Esophagus muscularis mucosa (tissue), 4 donors: ENCODE measurements around the gene LIMK1.

Experiments
- EP300 ChIP-seq: sonication (generic); formaldehyde crosslinking; IDR thresholded peaks from one replicate; pipeline ENCODE4 v1.6.1; 2017; ENCODE audit warnings: antibody characterized with exemption
- POLR2A ChIP-seq: fragments of 450-650 bp; IDR thresholded peaks from one replicate; pipeline ENCODE4 v1.6.1; 2017; ENCODE audit warnings: antibody characterized with exemption, moderate library complexity, mild to moderate bottlenecking, low read depth
- POLR2AphosphoS5 ChIP-seq, 2 donors: sonication (generic); formaldehyde crosslinking; IDR thresholded peaks; one replicate each; pipeline ENCODE4 v1.6.1; 2017; ENCODE audit warnings: antibody characterized with exemption in 2 of 2
- TF ChIP-seq, protein P1 (sequence below), 3 experiments: fragments of 200-600 bp in 2 of 3; fragments of 450-650 bp in 1 of 3; sonication (generic) in 2 of 3; IDR thresholded peaks; one replicate each; pipeline ENCODE4 v1.5.1; 2017 to 2019; ENCODE audit warnings: antibody characterized with exemption in 3 of 3, mild to moderate bottlenecking in 2 of 3, moderate library complexity in 1 of 3

DNA sequence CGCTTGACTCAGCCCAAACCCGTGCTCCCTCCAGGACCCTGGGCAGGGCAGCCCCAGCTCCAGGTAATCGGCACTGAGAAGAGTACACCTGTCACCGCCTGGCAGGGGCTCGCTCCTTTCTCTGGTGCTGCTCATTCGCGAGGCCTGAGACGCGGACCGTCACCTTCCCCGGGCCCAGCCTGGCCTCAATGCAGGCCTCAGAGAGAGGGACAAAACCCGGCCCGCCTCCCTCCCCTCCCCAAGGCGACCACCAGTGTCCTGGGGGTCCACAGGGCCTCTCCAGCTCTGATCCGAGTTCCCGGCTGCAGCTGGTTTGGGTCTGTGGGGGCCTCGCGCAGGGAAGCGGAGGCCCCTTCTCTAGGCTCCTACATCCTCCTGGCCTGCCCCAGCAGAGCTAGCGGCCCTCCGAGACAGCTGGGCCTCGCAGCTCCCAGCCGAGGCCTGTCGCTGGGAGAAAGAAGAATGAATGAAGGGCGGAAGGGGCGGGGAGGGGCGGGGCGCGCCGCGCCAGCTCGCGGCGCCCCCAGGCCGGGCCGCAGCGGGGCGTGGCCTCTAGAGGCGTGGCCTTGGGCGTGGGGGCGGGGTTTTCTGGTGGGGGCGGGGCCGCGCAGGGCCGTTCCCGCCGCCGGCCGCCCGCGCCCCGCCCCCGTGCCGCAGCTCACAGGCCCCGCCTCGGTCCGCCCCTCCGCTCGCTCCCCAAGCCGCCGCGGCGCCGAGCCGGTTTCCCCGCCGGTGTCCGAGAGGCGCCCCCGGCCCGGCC lies at the start of gene LIMK1:
- TF ChIP-seq, protein P1, sequence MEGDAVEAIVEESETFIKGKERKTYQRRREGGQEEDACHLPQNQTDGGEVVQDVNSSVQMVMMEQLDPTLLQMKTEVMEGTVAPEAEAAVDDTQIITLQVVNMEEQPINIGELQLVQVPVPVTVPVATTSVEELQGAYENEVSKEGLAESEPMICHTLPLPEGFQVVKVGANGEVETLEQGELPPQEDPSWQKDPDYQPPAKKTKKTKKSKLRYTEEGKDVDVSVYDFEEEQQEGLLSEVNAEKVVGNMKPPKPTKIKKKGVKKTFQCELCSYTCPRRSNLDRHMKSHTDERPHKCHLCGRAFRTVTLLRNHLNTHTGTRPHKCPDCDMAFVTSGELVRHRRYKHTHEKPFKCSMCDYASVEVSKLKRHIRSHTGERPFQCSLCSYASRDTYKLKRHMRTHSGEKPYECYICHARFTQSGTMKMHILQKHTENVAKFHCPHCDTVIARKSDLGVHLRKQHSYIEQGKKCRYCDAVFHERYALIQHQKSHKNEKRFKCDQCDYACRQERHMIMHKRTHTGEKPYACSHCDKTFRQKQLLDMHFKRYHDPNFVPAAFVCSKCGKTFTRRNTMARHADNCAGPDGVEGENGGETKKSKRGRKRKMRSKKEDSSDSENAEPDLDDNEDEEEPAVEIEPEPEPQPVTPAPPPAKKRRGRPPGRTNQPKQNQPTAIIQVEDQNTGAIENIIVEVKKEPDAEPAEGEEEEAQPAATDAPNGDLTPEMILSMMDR (IDR thresholded peaks at IDR 0.05) = no peak
- no peak for TF ChIP-seq POLR2AphosphoS5 (IDR thresholded peaks at IDR 0.05)
- TF ChIP-seq POLR2A = no peak
- TF ChIP-seq EP300 = no peak
